HepG2 (cell line): Measurements from ENCODE around the gene KIF2C. TPM values are rescaled to one million over a fixed set of nuclear protein-coding genes. Genes with fewer than 3 reads are reported as not detected.

Experiments
- CAMTA2 ChIP-seq: sonication (generic); formaldehyde crosslinking; IDR thresholded peaks from 2 replicates; pipeline ENCODE4 v1.4.0; 2020; ENCODE audit warnings: mild to moderate bottlenecking, missing genetic modification reagents, borderline replicate concordance
- CREB1 ChIP-seq, 2 experiments: fragments of 450-650 bp in 1 of 2; IDR thresholded peaks; 2 replicates each; pipeline ENCODE4 v1.6.1; 2016 to 2017; ENCODE audit warnings: control low read depth in 1 of 2, mild to moderate bottlenecking in 1 of 2, missing compliant biosample characterization in 1 of 2, missing genetic modification characterization in 1 of 2
- DPF2 ChIP-seq: sonication (generic); formaldehyde crosslinking; IDR thresholded peaks from 2 replicates; pipeline ENCODE4 v1.4.0; 2020; ENCODE audit warnings: mild to moderate bottlenecking, low read depth, missing genetic modification reagents, borderline replicate concordance
- GPN1 ChIP-seq: sonication (generic); formaldehyde crosslinking; IDR thresholded peaks from 2 replicates; pipeline ENCODE4 v1.5.1; 2020; ENCODE audit warnings: missing genetic modification reagents, borderline replicate concordance
- HDAC6 ChIP-seq: fragments of 200-600 bp; sonication (generic); IDR thresholded peaks from 2 replicates; pipeline ENCODE4 v1.7.0; 2017; ENCODE audit warnings: mild to moderate bottlenecking, antibody characterized with exemption, low read length, low read depth
- KDM6A ChIP-seq: IDR thresholded peaks from 2 replicates; pipeline ENCODE4 v1.6.1; 2016; ENCODE audit warnings: low read depth
- MLLT10 ChIP-seq: sonication (generic); formaldehyde crosslinking; IDR thresholded peaks from 2 replicates; pipeline ENCODE4 v1.4.0; 2020; ENCODE audit warnings: missing genetic modification reagents
- NR2C2 ChIP-seq: sonication (generic); formaldehyde crosslinking; IDR thresholded peaks from 2 replicates; pipeline ENCODE4 v1.4.0; 2020; ENCODE audit warnings: missing genetic modification reagents, mild to moderate bottlenecking, moderate library complexity, borderline replicate concordance
- NRL ChIP-seq: sonication (generic); formaldehyde crosslinking; IDR thresholded peaks from 2 replicates; pipeline ENCODE4 v1.5.0; 2020; ENCODE audit warnings: missing genetic modification reagents, mild to moderate bottlenecking, moderate library complexity, borderline replicate concordance
- ZFX ChIP-seq: sonication (generic); formaldehyde crosslinking; IDR thresholded peaks from 2 replicates; pipeline ENCODE4 v1.4.0; 2020; ENCODE audit warnings: mild to moderate bottlenecking, low read depth, missing genetic modification reagents, moderate library complexity
- ZNF138 ChIP-seq: sonication (generic); formaldehyde crosslinking; IDR thresholded peaks from 2 replicates; pipeline ENCODE4 v1.5.0; 2020; ENCODE audit warnings: mild to moderate bottlenecking, low read depth, missing genetic modification reagents
- ZNF441 ChIP-seq: sonication (generic); formaldehyde crosslinking; IDR thresholded peaks from 2 replicates; pipeline ENCODE4 v1.7.0; 2021; ENCODE audit warnings: missing genetic modification reagents, borderline replicate concordance
- ZNF598 ChIP-seq: sonication (generic); formaldehyde crosslinking; IDR thresholded peaks from 2 replicates; pipeline ENCODE4 v1.5.1; 2020; ENCODE audit warnings: mild to moderate bottlenecking, missing genetic modification reagents, borderline replicate concordance
- ZNF709 ChIP-seq: sonication (generic); formaldehyde crosslinking; IDR thresholded peaks from 2 replicates; pipeline ENCODE4 v1.5.0; 2020; ENCODE audit warnings: mild to moderate bottlenecking, missing genetic modification reagents
- ZSCAN22 ChIP-seq: sonication (generic); formaldehyde crosslinking; IDR thresholded peaks from 2 replicates; pipeline ENCODE4 v1.4.0; 2020; ENCODE audit warnings: mild to moderate bottlenecking, missing genetic modification reagents
- ZSCAN30 ChIP-seq: sonication (generic); formaldehyde crosslinking; IDR thresholded peaks from 2 replicates; pipeline ENCODE4 v1.5.0; 2020; ENCODE audit warnings: mild to moderate bottlenecking, missing genetic modification reagents
- polyA plus RNA-seq, 8 experiments: library from polyadenylated mRNA; depleted of rRNA in 3 of 8; stranded (reverse) in 7 of 8; unstranded in 1 of 8; fragments of >200 nt; fragmentation: Illumina TruSeq in 4 of 8; extraction: Trizol in 4 of 8; gene quantifications; 2 replicates each; pipeline versions ENCODE4 v1.2.1 to v1.2.3, GENCODE V29; 2011 to 2016; ENCODE audit warnings: low read depth in 4 of 8, missing spikeins in 1 of 8, mixed read lengths in 1 of 8; ENCODE audit not compliant: insufficient read depth in 1 of 8
- total RNA-seq, 5 experiments: library from RNA; depleted of rRNA; stranded (reverse); fragments of >200 nt; fragmentation: Illumina TruSeq; extraction: Trizol; gene quantifications; 2 replicates each; pipeline ENCODE4 v1.2.3, GENCODE V29; 2016; ENCODE audit warnings: low read depth in 1 of 5
- TF ChIP-seq, protein P1 (sequence below): sonication (generic); formaldehyde crosslinking; IDR thresholded peaks from 2 replicates; pipeline ENCODE4 v1.4.0; 2020; ENCODE audit warnings: missing genetic modification reagents, low read depth, mild to moderate bottlenecking, borderline replicate concordance
- TF ChIP-seq, protein P2 (sequence below), 2 experiments: sonication (generic) in 1 of 2; formaldehyde crosslinking in 1 of 2; IDR thresholded peaks; 2 replicates each; pipeline versions ENCODE4 v1.4.0 to v1.6.1; 2018 to 2020; ENCODE audit warnings: missing genetic modification reagents in 2 of 2, borderline replicate concordance in 1 of 2, low read depth in 1 of 2, mild to moderate bottlenecking in 1 of 2, missing biosample characterization in 1 of 2
- TF ChIP-seq, protein P3 (sequence below): sonication (generic); formaldehyde crosslinking; IDR thresholded peaks from 2 replicates; pipeline ENCODE4 v1.4.0; 2020; ENCODE audit warnings: mild to moderate bottlenecking, missing genetic modification reagents
- TF ChIP-seq, protein P4 (sequence below): sonication (generic); formaldehyde crosslinking; IDR thresholded peaks from 2 replicates; pipeline ENCODE4 v1.8.1; 2023; ENCODE audit warnings: mild to moderate bottlenecking, missing genetic modification reagents, borderline replicate concordance
- TF ChIP-seq, protein P5 (sequence below): sonication (generic); formaldehyde crosslinking; IDR thresholded peaks from 2 replicates; pipeline ENCODE4 v1.5.0; 2020; ENCODE audit warnings: missing genetic modification reagents

The KIF2C gene
- total and polyA plus RNA-seq, 2 of the 13 experiments (the other 11 are each of a cell fraction or from before 2014, with no cell fraction given) = 29.7 to 53.7 TPM

DNA sequence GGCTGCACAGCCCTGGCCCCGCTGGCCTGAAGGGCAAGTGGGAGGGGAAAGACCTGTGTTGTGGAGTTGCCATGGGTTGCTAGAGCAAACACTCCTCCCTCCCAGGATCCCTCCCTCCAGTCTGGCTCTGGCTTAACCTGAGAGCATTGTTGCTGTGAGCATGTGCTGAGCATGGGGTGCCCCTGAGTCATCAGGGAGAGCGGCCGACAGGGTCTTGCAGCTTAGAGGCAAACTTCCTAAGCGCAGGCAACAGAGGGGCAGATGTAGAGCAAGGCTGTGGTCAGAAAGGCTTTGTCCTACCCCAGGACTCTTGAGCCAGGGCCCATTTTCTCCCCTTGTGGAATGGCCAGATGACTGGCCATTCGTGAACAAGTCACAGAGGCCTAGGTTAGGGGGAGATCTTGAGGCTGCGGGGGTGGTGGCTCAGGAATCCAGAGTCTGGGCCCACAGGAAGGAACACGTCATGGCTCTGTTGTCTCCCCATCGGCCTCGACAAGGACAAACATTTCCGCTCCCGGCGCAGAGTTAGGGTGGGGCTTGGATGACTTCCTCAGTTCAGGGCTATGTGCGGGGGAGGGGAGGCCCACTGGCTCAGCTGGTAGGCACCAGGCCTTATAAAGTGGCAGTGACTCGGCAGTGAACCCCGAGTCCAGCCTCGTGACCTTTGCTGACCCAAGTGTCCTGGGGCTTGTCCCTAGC is 67.9 kb downstream of the KIF2C start (continued):
- TF ChIP-seq, protein P1, sequence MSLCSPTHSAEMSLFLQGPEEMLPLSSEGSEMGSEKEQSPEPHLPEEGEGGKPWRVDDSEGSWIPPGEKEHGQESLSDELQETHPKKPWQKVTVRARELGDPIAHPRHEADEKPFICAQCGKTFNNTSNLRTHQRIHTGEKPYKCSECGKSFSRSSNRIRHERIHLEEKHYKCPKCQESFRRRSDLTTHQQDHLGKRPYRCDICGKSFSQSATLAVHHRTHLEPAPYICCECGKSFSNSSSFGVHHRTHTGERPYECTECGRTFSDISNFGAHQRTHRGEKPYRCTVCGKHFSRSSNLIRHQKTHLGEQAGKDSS (CRISPR knock-in tag) = peak; percentile 92; the same call in 1 of the 2 replicates
- TF ChIP-seq ZSCAN22 = 0 out of 2 replicates have a peak, but pooled peaks have one; percentile 9
- TF ChIP-seq NRL = peak; percentile 75; the same call in 1 of the 2 replicates
- TF ChIP-seq DPF2 (CRISPR knock-in tag) = 0 out of 2 replicates have a peak, but pooled peaks have one; percentile 50
- peak; percentile 86 for TF ChIP-seq ZNF709 (CRISPR knock-in tag)
- TF ChIP-seq CREB1 (IDR thresholded peaks at IDR 0.05) = peak; percentile 68
- TF ChIP-seq CREB1 (CRISPR knock-in tag; IDR thresholded peaks at IDR 0.05) = no peak
- TF ChIP-seq NR2C2 (CRISPR knock-in tag) = peak; percentile 58
- TF ChIP-seq ZFX = peak; percentile 91
- TF ChIP-seq ZNF138 (CRISPR knock-in tag) = no peak; the same call in 1 of the 2 replicates
- TF ChIP-seq ZSCAN30 (CRISPR knock-in tag) = no peak
- TF ChIP-seq, protein P2, sequence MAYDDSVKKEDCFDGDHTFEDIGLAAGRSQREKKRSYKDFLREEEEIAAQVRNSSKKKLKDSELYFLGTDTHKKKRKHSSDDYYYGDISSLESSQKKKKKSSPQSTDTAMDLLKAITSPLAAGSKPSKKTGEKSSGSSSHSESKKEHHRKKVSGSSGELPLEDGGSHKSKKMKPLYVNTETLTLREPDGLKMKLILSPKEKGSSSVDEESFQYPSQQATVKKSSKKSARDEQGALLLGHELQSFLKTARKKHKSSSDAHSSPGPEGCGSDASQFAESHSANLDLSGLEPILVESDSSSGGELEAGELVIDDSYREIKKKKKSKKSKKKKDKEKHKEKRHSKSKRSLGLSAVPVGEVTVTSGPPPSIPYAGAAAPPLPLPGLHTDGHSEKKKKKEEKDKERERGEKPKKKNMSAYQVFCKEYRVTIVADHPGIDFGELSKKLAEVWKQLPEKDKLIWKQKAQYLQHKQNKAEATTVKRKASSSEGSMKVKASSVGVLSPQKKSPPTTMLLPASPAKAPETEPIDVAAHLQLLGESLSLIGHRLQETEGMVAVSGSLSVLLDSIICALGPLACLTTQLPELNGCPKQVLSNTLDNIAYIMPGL (CRISPR knock-in tag; IDR thresholded peaks at IDR 0.05; ENCODE audit: borderline replicate concordance in 1 of 2, low read depth in 1 of 2) = peak; percentile 46 to 66
- peak; percentile 33; the same call in 1 of the 2 replicates for TF ChIP-seq CAMTA2 (CRISPR knock-in tag)
- peak; percentile 88; the same call in 1 of the 2 replicates for TF ChIP-seq ZNF441 (CRISPR knock-in tag)
- TF ChIP-seq, protein P3, sequence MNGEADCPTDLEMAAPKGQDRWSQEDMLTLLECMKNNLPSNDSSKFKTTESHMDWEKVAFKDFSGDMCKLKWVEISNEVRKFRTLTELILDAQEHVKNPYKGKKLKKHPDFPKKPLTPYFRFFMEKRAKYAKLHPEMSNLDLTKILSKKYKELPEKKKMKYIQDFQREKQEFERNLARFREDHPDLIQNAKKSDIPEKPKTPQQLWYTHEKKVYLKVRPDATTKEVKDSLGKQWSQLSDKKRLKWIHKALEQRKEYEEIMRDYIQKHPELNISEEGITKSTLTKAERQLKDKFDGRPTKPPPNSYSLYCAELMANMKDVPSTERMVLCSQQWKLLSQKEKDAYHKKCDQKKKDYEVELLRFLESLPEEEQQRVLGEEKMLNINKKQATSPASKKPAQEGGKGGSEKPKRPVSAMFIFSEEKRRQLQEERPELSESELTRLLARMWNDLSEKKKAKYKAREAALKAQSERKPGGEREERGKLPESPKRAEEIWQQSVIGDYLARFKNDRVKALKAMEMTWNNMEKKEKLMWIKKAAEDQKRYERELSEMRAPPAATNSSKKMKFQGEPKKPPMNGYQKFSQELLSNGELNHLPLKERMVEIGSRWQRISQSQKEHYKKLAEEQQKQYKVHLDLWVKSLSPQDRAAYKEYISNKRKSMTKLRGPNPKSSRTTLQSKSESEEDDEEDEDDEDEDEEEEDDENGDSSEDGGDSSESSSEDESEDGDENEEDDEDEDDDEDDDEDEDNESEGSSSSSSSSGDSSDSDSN (CRISPR knock-in tag) = peak; percentile 84
- TF ChIP-seq, protein P4, sequence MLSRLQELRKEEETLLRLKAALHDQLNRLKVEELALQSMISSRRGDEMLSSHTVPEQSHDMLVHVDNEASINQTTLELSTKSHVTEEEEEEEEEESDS (CRISPR knock-in tag) = peak; percentile 92; the same call in 1 of the 2 replicates
- TF ChIP-seq KDM6A = peak; percentile 43
- TF ChIP-seq MLLT10 (CRISPR knock-in tag) = no peak
- peak; percentile 75; the same call in 1 of the 2 replicates for TF ChIP-seq ZNF598 (CRISPR knock-in tag)
- TF ChIP-seq, protein P5, sequence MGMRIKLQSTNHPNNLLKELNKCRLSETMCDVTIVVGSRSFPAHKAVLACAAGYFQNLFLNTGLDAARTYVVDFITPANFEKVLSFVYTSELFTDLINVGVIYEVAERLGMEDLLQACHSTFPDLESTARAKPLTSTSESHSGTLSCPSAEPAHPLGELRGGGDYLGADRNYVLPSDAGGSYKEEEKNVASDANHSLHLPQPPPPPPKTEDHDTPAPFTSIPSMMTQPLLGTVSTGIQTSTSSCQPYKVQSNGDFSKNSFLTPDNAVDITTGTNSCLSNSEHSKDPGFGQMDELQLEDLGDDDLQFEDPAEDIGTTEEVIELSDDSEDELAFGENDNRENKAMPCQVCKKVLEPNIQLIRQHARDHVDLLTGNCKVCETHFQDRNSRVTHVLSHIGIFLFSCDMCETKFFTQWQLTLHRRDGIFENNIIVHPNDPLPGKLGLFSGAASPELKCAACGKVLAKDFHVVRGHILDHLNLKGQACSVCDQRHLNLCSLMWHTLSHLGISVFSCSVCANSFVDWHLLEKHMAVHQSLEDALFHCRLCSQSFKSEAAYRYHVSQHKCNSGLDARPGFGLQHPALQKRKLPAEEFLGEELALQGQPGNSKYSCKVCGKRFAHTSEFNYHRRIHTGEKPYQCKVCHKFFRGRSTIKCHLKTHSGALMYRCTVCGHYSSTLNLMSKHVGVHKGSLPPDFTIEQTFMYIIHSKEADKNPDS (CRISPR knock-in tag) = peak; percentile 38; the same call in 1 of the 2 replicates
- no peak for TF ChIP-seq HDAC6
- no peak for TF ChIP-seq GPN1
